ENCODE measurements around the gene TMEM154. TPM values are rescaled to one million over a fixed set of nuclear protein-coding genes. Genes with fewer than 3 reads are reported as not detected.

TMEM154 gene
- total and polyA plus RNA-seq, 10 donors: 5.0 to 72.3 (median 27.4) TPM

GRCh38 chr4:152579107-152579764 lies 100.6 kb downstream of the TMEM154 start:
- 73 to 85% (median 79%) methylated on average over 11 of the region's 11 CpGs for WGBS, 5 donors
- Histone ChIP-seq H3K4me3 (no peak overlapping the region), H3K9me3 (no peaks in the 10 kb centered on the region), H3K4me1 (peaks cover 0 to 9% (median 0%) of the 10 kb centered on the region in 6 donors), H3K36me3 (no peaks in the 10 kb centered on the region), H3K27me3 (replicated peaks in 1 of 7) (no peaks in the 10 kb centered on the region), H3K27ac (no peak overlapping the region)
- no peak for DNase-seq
- intact Hi-C loops (cut with DNase I; ENCODE audit: low total_unique reads): no loop called here
- TF ChIP-seq CTCF (IDR thresholded peaks at IDR 0.05 in 8 of 11, conservative IDR thresholded peaks at IDR 0.05 in 3 of 11) (no peak), POLR2A (IDR thresholded peaks at IDR 0.05) (no peak), POLR2AphosphoS5 (IDR thresholded peaks at IDR 0.05) (no peak)

- intact Hi-C loops (cut with DNase I; ENCODE audit: low total_unique reads): no loop called here
- no peaks in the 10 kb centered on the region for H3K36me3 ChIP-seq
- WGBS, 5 donors: 68 to 86% (median 80%) methylated on average over 1 of the region's 1 CpG
- H3K27me3 ChIP-seq (replicated peaks in 1 of 7): no peaks in the 10 kb centered on the region
- H3K4me1 ChIP-seq: peaks cover 0 to 9% (median 0%) of the 10 kb centered on the region in 6 donors
- H3K27ac ChIP-seq: no peak overlapping the region
- TF ChIP-seq POLR2A (IDR thresholded peaks at IDR 0.05): no peak
- TF ChIP-seq POLR2AphosphoS5 (IDR thresholded peaks at IDR 0.05): no peak
- TF ChIP-seq CTCF (IDR thresholded peaks at IDR 0.05 in 8 of 11, conservative IDR thresholded peaks at IDR 0.05 in 3 of 11): no peak
- no peaks in the 10 kb centered on the region for H3K9me3 ChIP-seq
- DNase-seq: no peak
- no peak overlapping the region for H3K4me3 ChIP-seq
These were observed 101.1 kb downstream of the TMEM154 start for GRCh38 chr4:152578670-152579069.

DNA sequence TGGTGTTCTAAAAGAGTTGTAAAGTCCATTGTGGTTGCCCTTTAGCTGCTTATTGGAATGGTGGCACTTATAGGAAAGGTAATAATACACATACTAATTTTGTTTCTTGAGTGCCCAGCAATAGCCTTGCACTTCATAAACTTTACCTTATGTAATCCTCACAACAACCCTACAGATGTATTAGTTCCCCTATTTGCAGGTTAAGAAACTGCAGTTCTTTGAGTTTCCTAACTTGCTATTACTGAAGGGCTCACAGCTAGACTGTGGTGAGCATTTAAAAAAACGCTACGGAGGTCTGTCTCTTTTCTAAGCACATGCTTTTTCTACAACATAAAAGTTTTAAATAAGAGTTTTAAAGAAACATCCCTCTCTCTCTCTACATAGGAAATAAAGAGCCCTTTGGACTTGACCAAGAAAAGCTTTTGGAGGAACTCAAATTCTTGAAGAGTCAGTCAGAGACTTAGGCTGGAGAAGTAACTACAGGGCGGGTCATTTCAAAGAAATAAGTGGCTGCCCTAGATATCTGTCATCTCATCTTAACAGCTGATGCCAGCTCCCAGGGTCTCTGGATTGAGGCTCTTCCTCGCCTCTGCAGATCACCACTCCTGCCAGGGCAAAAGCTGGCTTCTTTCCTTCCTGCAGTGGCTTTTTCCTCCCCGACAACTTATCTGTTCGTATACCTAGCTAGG lies 101.9 kb downstream of the TMEM154 start:
- WGBS, 5 donors: 54 to 72% (median 63%) methylated on average over 6 of the region's 6 CpGs
- no peaks in the 10 kb centered on the region for H3K9me3 ChIP-seq
- H3K36me3 ChIP-seq: no peaks in the 10 kb centered on the region
- no peaks in the 10 kb centered on the region for H3K27me3 ChIP-seq (replicated peaks in 1 of 7)
- TF ChIP-seq POLR2A (IDR thresholded peaks at IDR 0.05) (no peak), CTCF (IDR thresholded peaks at IDR 0.05 in 8 of 11, conservative IDR thresholded peaks at IDR 0.05 in 3 of 11) (no peak), POLR2AphosphoS5 (IDR thresholded peaks at IDR 0.05) (no peak)
- intact Hi-C loops (cut with DNase I; ENCODE audit: low total_unique reads): no loop called here
- peaks cover 0 to 9% (median 0%) of the 10 kb centered on the region in 6 donors for H3K4me1 ChIP-seq
- DNase-seq: no peak
- no peak overlapping the region for H3K27ac ChIP-seq
- H3K4me3 ChIP-seq: no peak overlapping the region

GRCh38 chr4:152575533-152575932 lies 104.3 kb downstream of the TMEM154 start:
- 73 to 90% (median 78%) methylated on average over 1 of the region's 1 CpG for WGBS, 5 donors
- Histone ChIP-seq H3K9me3 (no peaks in the 10 kb centered on the region), H3K36me3 (no peaks in the 10 kb centered on the region), H3K4me3 (no peak overlapping the region), H3K27ac (no peak overlapping the region), H3K27me3 (replicated peaks in 1 of 7) (no peaks in the 10 kb centered on the region), H3K4me1 (peaks cover 0 to 9% (median 0%) of the 10 kb centered on the region in 6 donors)
- intact Hi-C loops (cut with DNase I; ENCODE audit: low total_unique reads): no loop called here
- DNase-seq: no peak
- TF ChIP-seq POLR2A (IDR thresholded peaks at IDR 0.05) (no peak), POLR2AphosphoS5 (IDR thresholded peaks at IDR 0.05) (no peak), CTCF (IDR thresholded peaks at IDR 0.05 in 8 of 11, conservative IDR thresholded peaks at IDR 0.05 in 3 of 11) (no peak)

All from spleen (tissue), 11 donors.